Endothelial cell (in vitro differentiated cells): ENCODE measurements around the gene PLS1. TPM values are rescaled to one million over a fixed set of nuclear protein-coding genes. Genes with fewer than 3 reads are reported as not detected.
"Not testable (repeated sequence)": the region's sequence is repeated elsewhere in the genome, so short reads cannot be mapped to it uniquely, and the experiment has no call there.

ENCODE experiments used
- DNase-seq: peaks from one replicate; pipeline ENCODE4 v3.0.0; 2021; ENCODE audit warnings: low spot score
- H3K27ac Mint-ChIP-seq: one replicate; pipeline ENCODE4 v1.8.0; 2021; ENCODE audit warnings: mixed read lengths, inconsistent platforms; ENCODE audit not compliant: unreplicated experiment
- H3K27me3 Mint-ChIP-seq: one replicate; pipeline ENCODE4 v1.8.0; 2021; ENCODE audit warnings: mild to moderate bottlenecking, moderate library complexity, mixed read lengths, inconsistent platforms; ENCODE audit not compliant: unreplicated experiment
- H3K36me3 Mint-ChIP-seq: one replicate; pipeline ENCODE4 v1.8.0; 2021; ENCODE audit warnings: mild to moderate bottlenecking, low read depth, mixed read lengths, inconsistent platforms; ENCODE audit not compliant: unreplicated experiment
- H3K4me1 Mint-ChIP-seq: one replicate; pipeline ENCODE4 v1.8.0; 2021; ENCODE audit warnings: mild to moderate bottlenecking, mixed read lengths, inconsistent platforms; ENCODE audit not compliant: unreplicated experiment
- H3K4me3 Mint-ChIP-seq: one replicate; pipeline ENCODE4 v1.8.0; 2021; ENCODE audit warnings: mild to moderate bottlenecking, mixed read lengths, inconsistent platforms; ENCODE audit not compliant: unreplicated experiment
- H3K9me3 Mint-ChIP-seq: one replicate; pipeline ENCODE4 v1.8.0; 2021; ENCODE audit warnings: mixed read lengths, inconsistent platforms; ENCODE audit not compliant: unreplicated experiment
- CTCF ChIP-seq: fragments of 200-600 bp; sonication (generic); IDR thresholded peaks from one replicate; pipeline ENCODE4 v1.5.0; 2021; ENCODE audit warnings: antibody characterized with exemption; ENCODE audit not compliant: unreplicated experiment
- total RNA-seq: library from RNA; stranded (reverse); fragmentation: NEBNext Ultra II Directional; extraction: Animal tissue kit (Norgen Biotek cat#: 25700); gene quantifications from one replicate; pipeline ENCODE4 v1.2.1, GENCODE V29; 2021; ENCODE audit not compliant: unreplicated experiment

Gene PLS1
- total RNA-seq, 1 donor from 2014 or later: 2.0 TPM

GRCh38 chr3:142693136-142693853 lies 97.1 kb downstream of the PLS1 start:
- Mint-ChIP-seq H3K4me1 (peaks cover 3% of the 10 kb centered on the region), H3K27me3 (no peaks in the 10 kb centered on the region), H3K4me3 (no peak overlapping the region), H3K27ac (no peak overlapping the region), H3K9me3 (no peaks in the 10 kb centered on the region), H3K36me3 (no peaks in the 10 kb centered on the region)
- no peak for TF ChIP-seq CTCF
- no peak for DNase-seq

- no peaks in the 10 kb centered on the region for H3K27me3 Mint-ChIP-seq
- H3K4me1 Mint-ChIP-seq: peaks cover 3% of the 10 kb centered on the region
- TF ChIP-seq CTCF: no peak
- no peaks in the 10 kb centered on the region for H3K9me3 Mint-ChIP-seq
- no peak overlapping the region for H3K4me3 Mint-ChIP-seq
- no peaks in the 10 kb centered on the region for H3K36me3 Mint-ChIP-seq
- DNase-seq: no peak
- no peak overlapping the region for H3K27ac Mint-ChIP-seq
These were observed 98.0 kb downstream of the PLS1 start for GRCh38 chr3:142694225-142694624.

GRCh38 chr3:142705198-142705597 lies 109.0 kb downstream of the PLS1 start:
- TF ChIP-seq CTCF: no peak
- no peaks in the 10 kb centered on the region for H3K36me3 Mint-ChIP-seq
- peaks cover 4% of the 10 kb centered on the region for H3K4me1 Mint-ChIP-seq
- H3K27ac Mint-ChIP-seq: no peak overlapping the region
- H3K4me3 Mint-ChIP-seq: no peak overlapping the region
- no peaks in the 10 kb centered on the region for H3K27me3 Mint-ChIP-seq
- no peaks in the 10 kb centered on the region for H3K9me3 Mint-ChIP-seq
- no peak for DNase-seq

- no peak overlapping the region for H3K4me3 Mint-ChIP-seq
- H3K27ac Mint-ChIP-seq: no peak overlapping the region
- no peak for TF ChIP-seq CTCF
- peaks cover 4% of the 10 kb centered on the region for H3K4me1 Mint-ChIP-seq
- no peaks in the 10 kb centered on the region for H3K27me3 Mint-ChIP-seq
- no peaks in the 10 kb centered on the region for H3K36me3 Mint-ChIP-seq
- H3K9me3 Mint-ChIP-seq: no peaks in the 10 kb centered on the region
- no peak for DNase-seq
These were observed 110.3 kb downstream of the PLS1 start for GRCh38 chr3:142706321-142707127.

- Mint-ChIP-seq H3K27me3 (no peaks in the 10 kb centered on the region), H3K27ac (no peak overlapping the region), H3K9me3 (no peaks in the 10 kb centered on the region), H3K36me3 (no peaks in the 10 kb centered on the region), H3K4me3 (no peak overlapping the region), H3K4me1 (peaks cover 4% of the 10 kb centered on the region)
- TF ChIP-seq CTCF: no peak
- DNase-seq: no peak
These were observed 113.0 kb downstream of the PLS1 start for GRCh38 chr3:142709207-142709606.

GRCh38 chr3:142714882-142715281 lies 118.7 kb downstream of the PLS1 start:
- not testable (repeated sequence) for H3K9me3 Mint-ChIP-seq, H3K4me3 Mint-ChIP-seq, H3K27me3 Mint-ChIP-seq, H3K36me3 Mint-ChIP-seq, DNase-seq, H3K27ac Mint-ChIP-seq, H3K4me1 Mint-ChIP-seq
